ENCODE results near the gene TTC19. TPM values are rescaled to one million over a fixed set of nuclear protein-coding genes. Genes with fewer than 3 reads are reported as not detected.
"Not testable (repeated sequence)": the region's sequence is repeated elsewhere in the genome, so short reads cannot be mapped to it uniquely, and the experiment has no call there.

The TTC19 gene
- total RNA-seq, 1 donor from 2014 or later = 35.3 TPM

- Mint-ChIP-seq H3K27ac (no peak overlapping the region), H3K36me3 (ENCODE audit: low read depth) (no peaks in the 10 kb centered on the region), H3K27me3 (ENCODE audit: low read depth) (peaks cover 35% of the 10 kb centered on the region), H3K4me3 (ENCODE audit: low read depth) (no peak overlapping the region), H3K9me3 (no peaks in the 10 kb centered on the region), H3K4me1 (ENCODE audit: low read depth) (peaks cover 8% of the 10 kb centered on the region)
- intact Hi-C loops (cut with micrococcal nuclease) = no loop called here
- no peak for DNase-seq (ENCODE audit: low spot score)
Observed at GRCh38 chr17:15966183-15966878, 33.3 kb upstream of the TTC19 start.

GRCh38 chr17:15966879-15967248, 32.8 kb upstream of the TTC19 start:
- H3K9me3 Mint-ChIP-seq = no peaks in the 10 kb centered on the region
- intact Hi-C loops (cut with micrococcal nuclease) = no loop called here
- no peaks in the 10 kb centered on the region for H3K36me3 Mint-ChIP-seq (ENCODE audit: low read depth)
- H3K27me3 Mint-ChIP-seq (ENCODE audit: low read depth) = peaks cover 32% of the 10 kb centered on the region
- H3K4me3 Mint-ChIP-seq (ENCODE audit: low read depth) = no peak overlapping the region
- no peak overlapping the region for H3K27ac Mint-ChIP-seq
- no peak for DNase-seq (ENCODE audit: low spot score)
- peaks cover 8% of the 10 kb centered on the region for H3K4me1 Mint-ChIP-seq (ENCODE audit: low read depth)

- peaks cover 10% of the 10 kb centered on the region for H3K4me1 Mint-ChIP-seq (ENCODE audit: low read depth)
- peaks cover 32% of the 10 kb centered on the region for H3K27me3 Mint-ChIP-seq (ENCODE audit: low read depth)
- no peak for DNase-seq (ENCODE audit: low spot score)
- no peak overlapping the region for H3K4me3 Mint-ChIP-seq (ENCODE audit: low read depth)
- no peaks in the 10 kb centered on the region for H3K36me3 Mint-ChIP-seq (ENCODE audit: low read depth)
- H3K27ac Mint-ChIP-seq = no peak overlapping the region
- no peaks in the 10 kb centered on the region for H3K9me3 Mint-ChIP-seq
- intact Hi-C loops (cut with micrococcal nuclease) = no loop called here
Observed at GRCh38 chr17:15967706-15968399, 31.8 kb upstream of the TTC19 start.

GRCh38 chr17:15969463-15969862, 30.2 kb upstream of the TTC19 start:
- Mint-ChIP-seq H3K4me1 (ENCODE audit: low read depth) (peaks cover 15% of the 10 kb centered on the region), H3K27ac (no peak overlapping the region), H3K27me3 (ENCODE audit: low read depth) (peaks cover 29% of the 10 kb centered on the region), H3K9me3 (no peaks in the 10 kb centered on the region), H3K4me3 (ENCODE audit: low read depth) (no peak overlapping the region), H3K36me3 (ENCODE audit: low read depth) (no peaks in the 10 kb centered on the region)
- intact Hi-C loops (cut with micrococcal nuclease) = no loop called here
- DNase-seq (ENCODE audit: low spot score) = no peak

- DNase-seq (ENCODE audit: low spot score) = no peak
- Mint-ChIP-seq H3K9me3 (no peaks in the 10 kb centered on the region), H3K27me3 (ENCODE audit: low read depth) (peaks cover 21% of the 10 kb centered on the region), H3K4me3 (ENCODE audit: low read depth) (no peak overlapping the region), H3K36me3 (ENCODE audit: low read depth) (no peaks in the 10 kb centered on the region), H3K27ac (no peak overlapping the region), H3K4me1 (ENCODE audit: low read depth) (peaks cover 15% of the 10 kb centered on the region)
- intact Hi-C loops (cut with micrococcal nuclease) = no loop called here
Observed at GRCh38 chr17:15970500-15970899, 29.1 kb upstream of the TTC19 start.

GRCh38 chr17:15971098-15971678, 28.4 kb upstream of the TTC19 start:
- no peak overlapping the region for H3K27ac Mint-ChIP-seq
- H3K4me3 Mint-ChIP-seq (ENCODE audit: low read depth) = no peak overlapping the region
- no peaks in the 10 kb centered on the region for H3K36me3 Mint-ChIP-seq (ENCODE audit: low read depth)
- H3K4me1 Mint-ChIP-seq (ENCODE audit: low read depth) = peaks cover 12% of the 10 kb centered on the region
- H3K9me3 Mint-ChIP-seq = no peaks in the 10 kb centered on the region
- intact Hi-C loops (cut with micrococcal nuclease) = no loop called here
- peaks cover 18% of the 10 kb centered on the region for H3K27me3 Mint-ChIP-seq (ENCODE audit: low read depth)
- DNase-seq (ENCODE audit: low spot score) = no peak

- Mint-ChIP-seq H3K9me3 (no peaks in the 10 kb centered on the region), H3K36me3 (ENCODE audit: low read depth) (peaks cover 3% of the 10 kb centered on the region), H3K27me3 (ENCODE audit: low read depth) (peaks cover 14% of the 10 kb centered on the region), H3K27ac (no peak overlapping the region), H3K4me3 (ENCODE audit: low read depth) (no peak overlapping the region), H3K4me1 (ENCODE audit: low read depth) (peaks cover 8% of the 10 kb centered on the region)
- no peak for DNase-seq (ENCODE audit: low spot score)
- intact Hi-C loops (cut with micrococcal nuclease) = no loop called here
Observed at GRCh38 chr17:15971882-15972281, 27.7 kb upstream of the TTC19 start.

- peaks cover 14% of the 10 kb centered on the region for H3K27me3 Mint-ChIP-seq (ENCODE audit: low read depth)
- intact Hi-C loops (cut with micrococcal nuclease) = no loop called here
- peaks cover 7% of the 10 kb centered on the region for H3K36me3 Mint-ChIP-seq (ENCODE audit: low read depth)
- no peak overlapping the region for H3K4me3 Mint-ChIP-seq (ENCODE audit: low read depth)
- no peak overlapping the region for H3K27ac Mint-ChIP-seq
- no peaks in the 10 kb centered on the region for H3K9me3 Mint-ChIP-seq
- H3K4me1 Mint-ChIP-seq (ENCODE audit: low read depth) = peaks cover 8% of the 10 kb centered on the region
- DNase-seq (ENCODE audit: low spot score) = no peak
Observed at GRCh38 chr17:15972497-15972951, 27.1 kb upstream of the TTC19 start.

- intact Hi-C loops (cut with micrococcal nuclease) = no loop called here
- no peak for DNase-seq (ENCODE audit: low spot score)
- Mint-ChIP-seq H3K27me3 (ENCODE audit: low read depth) (peaks cover 12% of the 10 kb centered on the region), H3K4me3 (ENCODE audit: low read depth) (no peak overlapping the region), H3K27ac (no peak overlapping the region), H3K4me1 (ENCODE audit: low read depth) (peaks cover 8% of the 10 kb centered on the region), H3K36me3 (ENCODE audit: low read depth) (peaks cover 10% of the 10 kb centered on the region), H3K9me3 (no peaks in the 10 kb centered on the region)
Observed at GRCh38 chr17:15973016-15973415, 26.6 kb upstream of the TTC19 start.

GRCh38 chr17:15973834-15974233, 25.8 kb upstream of the TTC19 start:
- H3K36me3 Mint-ChIP-seq (ENCODE audit: low read depth) = peaks cover 11% of the 10 kb centered on the region
- no peak overlapping the region for H3K27ac Mint-ChIP-seq
- peaks cover 9% of the 10 kb centered on the region for H3K27me3 Mint-ChIP-seq (ENCODE audit: low read depth)
- no peak for DNase-seq (ENCODE audit: low spot score)
- H3K4me1 Mint-ChIP-seq (ENCODE audit: low read depth) = peaks cover 8% of the 10 kb centered on the region
- no peak overlapping the region for H3K4me3 Mint-ChIP-seq (ENCODE audit: low read depth)
- no peaks in the 10 kb centered on the region for H3K9me3 Mint-ChIP-seq
- intact Hi-C loops (cut with micrococcal nuclease) = no loop called here

GRCh38 chr17:15977894-15978293, 21.7 kb upstream of the TTC19 start:
- Mint-ChIP-seq H3K27me3 (ENCODE audit: low read depth) (no peaks in the 10 kb centered on the region), H3K27ac (no peak overlapping the region), H3K36me3 (ENCODE audit: low read depth) (peaks cover 36% of the 10 kb centered on the region), H3K4me1 (ENCODE audit: low read depth) (peaks cover 27% of the 10 kb centered on the region), H3K4me3 (ENCODE audit: low read depth) (no peak overlapping the region), H3K9me3 (no peaks in the 10 kb centered on the region)
- no peak for DNase-seq (ENCODE audit: low spot score)
- intact Hi-C loops (cut with micrococcal nuclease) = no loop called here

- no peaks in the 10 kb centered on the region for H3K27me3 Mint-ChIP-seq (ENCODE audit: low read depth)
- peaks cover 23% of the 10 kb centered on the region for H3K4me1 Mint-ChIP-seq (ENCODE audit: low read depth)
- peaks cover 36% of the 10 kb centered on the region for H3K36me3 Mint-ChIP-seq (ENCODE audit: low read depth)
- no peaks in the 10 kb centered on the region for H3K9me3 Mint-ChIP-seq
- intact Hi-C loops (cut with micrococcal nuclease) = no loop called here
- no peak overlapping the region for H3K4me3 Mint-ChIP-seq (ENCODE audit: low read depth)
- no peak overlapping the region for H3K27ac Mint-ChIP-seq
- DNase-seq (ENCODE audit: low spot score) = no peak
Observed at GRCh38 chr17:15978606-15979005, 21.0 kb upstream of the TTC19 start.

- H3K4me3 Mint-ChIP-seq (ENCODE audit: low read depth); H3K9me3 Mint-ChIP-seq; H3K27me3 Mint-ChIP-seq (ENCODE audit: low read depth); DNase-seq (ENCODE audit: low spot score); intact Hi-C loops (cut with micrococcal nuclease); H3K27ac Mint-ChIP-seq: not testable (repeated sequence)
- peaks cover 39% of the 10 kb centered on the region for H3K36me3 Mint-ChIP-seq (ENCODE audit: low read depth)
- H3K4me1 Mint-ChIP-seq (ENCODE audit: low read depth) = peaks cover 23% of the 10 kb centered on the region
Observed at GRCh38 chr17:15979013-15979412, 20.6 kb upstream of the TTC19 start.

All from activated T-helper 2 cell treated with anti-CD3 and anti-CD28 coated beads, Interferon-gamma antibody, Interleukin-2, Interleukin-4, amounts not matched to agents 10 μg/mL and 5 μg/mL and 100 μg/mL, durations not matched to agents 14 hours and 24 hours and 36 hours (primary cell).